HL-60 (cell line): ENCODE results near the gene BDH1.

ENCODE experiments used
- CTCF ChIP-seq: IDR thresholded peaks from one replicate; pipeline ENCODE4 v1.5.1; 2011; ENCODE audit warnings: low read length, control low read depth, inconsistent platforms; ENCODE audit not compliant: insufficient read depth
- GABPA ChIP-seq: IDR thresholded peaks from 2 replicates; pipeline ENCODE4 v1.6.1; 2012; ENCODE audit warnings: low read depth
- POLR2AphosphoS5 ChIP-seq: IDR thresholded peaks from 2 replicates; pipeline ENCODE4 v1.6.1; 2012; ENCODE audit warnings: low read depth
- SPI1 ChIP-seq: IDR thresholded peaks from 2 replicates; pipeline ENCODE4 v1.6.1; 2012; ENCODE audit warnings: low read depth, mild to moderate bottlenecking, borderline replicate concordance
- TF ChIP-seq, protein P1 (sequence below): IDR thresholded peaks from 2 replicates; pipeline ENCODE4 v1.6.1; 2012; ENCODE audit warnings: low read depth; ENCODE audit not compliant: insufficient replicate concordance

GRCh38 chr3:197516517-197516889 is 39.3 kb downstream of the BDH1 start:
- TF ChIP-seq POLR2AphosphoS5 (no peak), CTCF (no peak), GABPA (no peak), SPI1 (no peak)
- TF ChIP-seq, protein P1, sequence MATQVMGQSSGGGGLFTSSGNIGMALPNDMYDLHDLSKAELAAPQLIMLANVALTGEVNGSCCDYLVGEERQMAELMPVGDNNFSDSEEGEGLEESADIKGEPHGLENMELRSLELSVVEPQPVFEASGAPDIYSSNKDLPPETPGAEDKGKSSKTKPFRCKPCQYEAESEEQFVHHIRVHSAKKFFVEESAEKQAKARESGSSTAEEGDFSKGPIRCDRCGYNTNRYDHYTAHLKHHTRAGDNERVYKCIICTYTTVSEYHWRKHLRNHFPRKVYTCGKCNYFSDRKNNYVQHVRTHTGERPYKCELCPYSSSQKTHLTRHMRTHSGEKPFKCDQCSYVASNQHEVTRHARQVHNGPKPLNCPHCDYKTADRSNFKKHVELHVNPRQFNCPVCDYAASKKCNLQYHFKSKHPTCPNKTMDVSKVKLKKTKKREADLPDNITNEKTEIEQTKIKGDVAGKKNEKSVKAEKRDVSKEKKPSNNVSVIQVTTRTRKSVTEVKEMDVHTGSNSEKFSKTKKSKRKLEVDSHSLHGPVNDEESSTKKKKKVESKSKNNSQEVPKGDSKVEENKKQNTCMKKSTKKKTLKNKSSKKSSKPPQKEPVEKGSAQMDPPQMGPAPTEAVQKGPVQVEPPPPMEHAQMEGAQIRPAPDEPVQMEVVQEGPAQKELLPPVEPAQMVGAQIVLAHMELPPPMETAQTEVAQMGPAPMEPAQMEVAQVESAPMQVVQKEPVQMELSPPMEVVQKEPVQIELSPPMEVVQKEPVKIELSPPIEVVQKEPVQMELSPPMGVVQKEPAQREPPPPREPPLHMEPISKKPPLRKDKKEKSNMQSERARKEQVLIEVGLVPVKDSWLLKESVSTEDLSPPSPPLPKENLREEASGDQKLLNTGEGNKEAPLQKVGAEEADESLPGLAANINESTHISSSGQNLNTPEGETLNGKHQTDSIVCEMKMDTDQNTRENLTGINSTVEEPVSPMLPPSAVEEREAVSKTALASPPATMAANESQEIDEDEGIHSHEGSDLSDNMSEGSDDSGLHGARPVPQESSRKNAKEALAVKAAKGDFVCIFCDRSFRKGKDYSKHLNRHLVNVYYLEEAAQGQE = no peak
